Stimulated activated CD4-positive, alpha-beta T cell treated with anti-CD3 and anti-CD28 coated beads, Interleukin-1b, Interleukin-23, amount 100 ng/mL, for 48 hours (primary cell): ENCODE data around the gene ADAM11.
"Not testable (repeated sequence)": the region's sequence is repeated elsewhere in the genome, so short reads cannot be mapped to it uniquely, and the experiment has no call there.

ENCODE experiments used
- DNase-seq: peaks from one replicate; pipeline ENCODE4 v3.0.0-alpha.2; 2020

Gene ADAM11

GRCh38 chr17:44796731-44797130 is 37.9 kb downstream of the ADAM11 start:
- DNase-seq = no peak

DNA sequence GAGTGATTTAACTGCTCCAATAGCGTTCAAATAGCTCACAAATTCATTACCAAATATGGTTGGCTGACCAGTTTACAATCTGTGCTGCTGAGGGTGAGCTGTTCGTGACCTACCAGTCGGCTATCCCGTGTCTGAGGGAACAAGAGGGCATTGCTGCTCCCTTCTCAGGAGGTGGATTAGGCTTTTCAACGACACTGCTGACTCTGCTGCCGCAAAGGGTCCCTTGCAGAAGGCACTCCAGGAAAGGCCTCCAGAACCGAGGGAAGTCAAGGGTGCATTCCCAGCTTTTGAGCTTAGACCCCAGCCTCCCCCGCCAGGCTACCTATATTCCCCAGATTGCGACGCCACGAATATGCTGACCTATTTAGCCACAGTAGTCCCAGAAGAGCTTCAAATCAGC is 39.0 kb downstream of the ADAM11 start:
- DNase-seq = no peak

GRCh38 chr17:44798356-44798755 is 39.6 kb downstream of the ADAM11 start:
- DNase-seq = no peak

DNA sequence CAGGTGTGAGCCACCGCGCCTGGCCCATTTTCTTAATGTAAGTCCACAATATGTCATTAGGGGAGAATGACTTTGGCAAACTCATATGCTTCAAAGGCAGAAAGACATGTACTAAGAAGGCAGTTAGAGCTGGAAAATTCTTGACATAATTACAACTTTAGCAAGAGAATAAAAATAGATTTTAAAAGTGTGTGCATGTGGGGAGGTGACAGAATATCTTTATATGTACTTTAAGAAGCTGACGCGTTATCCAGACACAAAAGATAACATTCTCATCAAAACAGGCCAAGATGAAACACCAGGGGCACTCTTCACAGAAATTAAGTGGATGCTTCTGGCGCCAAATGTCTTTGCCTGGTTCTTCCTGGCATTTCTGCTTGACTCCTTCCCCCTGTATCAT is 43.1 kb downstream of the ADAM11 start:
- DNase-seq = no peak

DNA sequence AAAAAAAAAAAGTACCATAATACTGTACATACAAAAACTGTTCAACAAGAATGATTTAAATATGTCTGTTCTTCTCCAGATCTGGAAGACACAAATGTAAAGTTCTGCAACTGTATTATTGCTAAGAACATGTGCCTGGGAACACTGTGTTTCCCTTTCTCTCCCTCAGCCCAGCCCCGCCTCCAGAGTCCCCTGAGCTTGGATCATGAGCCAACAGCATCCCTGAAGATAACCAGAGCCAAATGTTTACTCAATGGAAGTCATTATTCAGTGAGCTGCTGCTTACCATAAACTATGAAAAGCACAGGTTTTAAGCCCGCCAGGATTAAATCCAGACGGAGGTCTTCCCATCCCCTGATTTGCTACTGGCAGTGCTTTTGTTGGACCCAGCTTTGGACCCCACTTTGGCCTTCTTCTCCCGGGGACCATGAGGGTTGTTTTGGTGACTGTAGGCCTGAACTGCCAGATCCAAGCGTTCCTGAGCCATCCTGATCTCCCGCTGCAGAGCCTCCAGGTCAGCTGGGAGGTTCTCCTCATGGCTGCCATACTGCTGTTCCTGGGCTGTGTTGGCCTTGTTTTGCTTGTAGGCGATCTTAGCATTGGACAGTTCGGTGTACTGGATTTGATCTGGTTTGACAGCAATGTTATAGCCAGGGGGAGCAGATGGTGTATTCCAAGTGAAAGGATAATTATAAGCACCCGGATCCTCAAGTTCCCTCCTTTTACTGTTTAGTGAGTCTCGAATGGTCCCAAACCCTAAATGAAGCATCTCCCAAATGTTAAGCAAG is 45.7 kb downstream of the ADAM11 start:
- DNase-seq = no peak

DNA sequence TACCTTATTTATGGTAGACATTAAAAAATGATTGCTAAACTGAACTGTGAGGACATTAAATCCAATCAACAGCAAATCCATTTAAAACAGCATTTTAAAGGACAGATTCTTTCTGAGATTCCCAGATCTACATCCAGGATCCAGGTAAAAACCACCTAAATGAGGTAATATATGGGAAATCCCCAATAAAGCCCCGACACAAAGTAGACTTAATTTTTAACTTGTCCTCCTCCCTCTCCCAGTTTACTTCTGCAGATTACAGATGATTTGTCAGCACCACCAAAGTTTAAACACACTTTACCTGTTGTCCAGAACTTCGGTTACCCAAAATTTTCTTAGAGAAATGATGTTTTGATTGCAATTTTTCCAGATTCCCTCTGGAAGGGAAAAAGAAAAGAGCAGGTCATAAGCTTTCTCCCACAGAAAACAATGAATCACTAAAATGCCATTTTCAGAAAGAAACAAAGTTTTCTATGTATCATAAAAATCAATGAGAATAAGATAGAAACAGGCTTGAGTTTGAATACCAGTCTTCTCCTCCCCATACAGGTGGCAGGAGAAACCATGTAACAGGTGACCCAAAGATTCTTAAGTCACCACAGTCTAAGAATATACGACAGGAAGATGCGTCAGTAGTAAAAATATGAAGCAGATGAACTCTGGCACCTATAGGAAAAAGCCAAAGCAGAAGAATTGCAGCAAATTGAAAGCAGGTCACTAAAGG is 48.5 kb downstream of the ADAM11 start:
- no peak for DNase-seq

DNA sequence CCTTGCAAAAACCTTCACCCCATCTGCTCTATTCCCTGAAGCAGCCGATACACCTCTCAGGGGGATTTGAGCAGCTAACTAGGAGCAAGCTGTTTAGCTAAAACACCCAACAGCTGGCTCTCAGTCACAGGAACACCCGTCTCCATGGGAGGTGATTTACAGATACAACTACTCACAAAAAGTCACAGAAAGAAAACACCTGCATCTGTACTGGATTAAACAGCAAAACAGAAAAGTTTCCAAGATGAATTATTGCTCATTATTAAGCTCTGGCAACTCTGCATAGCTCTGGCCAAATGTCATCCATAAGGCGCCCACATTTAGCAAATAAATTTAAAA is 49.0 kb downstream of the ADAM11 start:
- DNase-seq = no peak

GRCh38 chr17:44808156-44808555 is 49.4 kb downstream of the ADAM11 start:
- no peak for DNase-seq

DNA sequence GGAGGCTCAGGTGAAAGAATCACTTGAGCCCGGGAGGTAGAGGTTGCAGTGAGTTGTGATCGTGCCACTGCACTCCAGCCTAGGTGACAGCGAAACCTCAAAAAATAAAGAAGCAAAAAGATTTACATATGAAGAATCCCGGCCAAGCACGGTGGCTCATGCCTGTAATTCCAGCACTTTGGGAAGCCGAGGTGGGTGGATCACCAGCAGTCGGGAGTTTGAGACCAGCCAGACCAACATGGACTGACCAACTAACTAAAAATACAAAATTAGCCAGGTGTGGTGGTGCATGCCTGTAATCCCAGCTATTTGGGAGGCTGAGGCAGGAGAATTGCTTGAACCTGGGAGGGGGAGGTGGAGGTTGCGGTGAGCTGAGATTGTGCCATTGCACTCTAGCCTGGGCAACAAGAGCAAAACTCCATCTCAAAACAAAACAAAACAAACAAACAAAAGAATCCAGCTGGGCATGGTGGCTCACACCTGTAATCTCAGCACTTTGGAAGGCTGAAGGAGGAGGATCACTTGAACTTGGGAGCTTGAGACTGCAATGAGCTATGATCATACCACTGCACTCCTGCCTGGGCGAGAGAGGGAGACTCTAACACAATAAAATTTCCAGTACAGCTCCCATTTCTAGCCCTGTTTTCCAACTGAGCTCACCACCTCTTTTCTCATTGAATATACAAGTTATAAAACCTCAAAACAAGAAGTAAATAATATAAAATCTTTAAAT is 50.0 kb downstream of the ADAM11 start:
- DNase-seq = not testable (repeated sequence)

DNA sequence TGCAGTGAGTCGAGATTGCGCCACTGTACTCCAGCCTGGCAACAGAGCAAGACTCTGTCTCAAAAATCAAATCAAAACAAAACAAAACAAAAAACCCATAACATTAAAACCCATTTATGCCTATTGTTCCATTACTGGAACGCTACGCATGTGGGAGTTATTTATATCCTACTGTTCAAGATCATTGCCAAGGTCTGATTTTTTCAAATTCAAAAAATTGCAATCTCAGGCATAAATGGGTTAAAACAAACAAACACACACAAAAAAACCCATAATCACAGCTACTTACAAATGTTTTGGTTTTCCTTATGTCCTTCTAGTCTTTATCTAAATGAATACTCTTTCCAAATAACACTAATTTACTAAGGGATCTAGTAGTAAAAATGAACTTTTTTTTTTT is 53.5 kb downstream of the ADAM11 start:
- DNase-seq = no peak

GRCh38 chr17:44818508-44818907 is 59.7 kb downstream of the ADAM11 start:
- DNase-seq = not testable (repeated sequence)

DNA sequence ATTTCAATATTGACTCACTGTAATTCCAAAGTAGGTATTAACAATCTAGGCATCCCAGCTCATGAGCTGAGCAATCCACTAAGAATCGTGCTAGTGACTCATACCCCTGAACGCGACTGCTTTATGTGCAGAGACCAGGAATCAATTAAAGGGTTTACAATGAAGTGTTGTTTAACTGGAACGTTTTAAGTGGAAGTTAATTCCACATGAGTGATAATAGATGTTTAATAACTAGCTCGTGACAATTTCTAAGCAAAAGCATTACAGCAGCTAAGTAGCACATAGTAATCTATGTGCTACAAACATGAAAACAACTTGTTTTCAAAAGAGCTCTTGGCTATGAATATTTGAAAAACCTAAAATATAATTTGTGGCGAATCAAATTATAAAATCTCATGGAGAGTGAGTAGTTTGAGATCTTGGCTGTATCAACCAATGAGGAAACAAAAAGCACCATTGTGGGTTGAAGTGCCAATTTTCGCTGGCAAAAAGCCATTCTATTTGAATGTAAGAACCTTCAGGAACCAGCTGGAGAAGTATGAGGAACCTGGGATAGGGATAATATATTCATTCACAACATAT is 61.9 kb downstream of the ADAM11 start:
- no peak for DNase-seq

GRCh38 chr17:44825236-44825635 is 66.4 kb downstream of the ADAM11 start:
- not testable (repeated sequence) for DNase-seq

DNA sequence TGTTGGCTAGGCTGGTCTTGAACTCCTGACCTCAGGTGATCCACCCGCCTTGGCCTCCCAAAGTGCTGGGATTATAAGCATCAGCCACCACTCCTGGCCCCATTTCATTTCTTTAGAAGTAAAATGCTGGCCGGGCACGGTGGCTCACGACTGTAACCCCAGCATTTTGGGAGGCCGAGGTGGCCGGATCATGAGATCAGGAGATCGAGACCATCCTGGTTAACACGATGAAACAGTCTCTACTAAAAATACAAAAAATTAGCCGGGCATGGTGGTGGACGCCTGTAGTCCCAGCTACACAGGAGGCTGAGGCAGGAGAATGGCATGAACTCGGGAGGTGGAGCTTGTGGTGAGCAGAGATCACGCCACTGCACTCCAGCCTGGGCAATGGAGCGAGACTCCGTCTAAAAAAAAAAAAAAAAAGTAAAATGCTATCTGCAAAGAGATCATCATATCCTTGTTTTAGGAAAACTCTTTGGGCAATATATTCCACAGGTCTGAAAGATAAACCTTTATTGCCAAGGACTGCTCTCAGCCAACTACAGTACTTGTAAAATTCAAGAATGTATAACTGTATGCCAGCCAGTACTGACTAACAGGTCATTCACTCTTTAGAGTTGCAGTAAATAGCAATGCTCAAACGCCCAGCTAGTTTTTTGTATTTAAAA is 67.5 kb downstream of the ADAM11 start:
- no peak for DNase-seq

GRCh38 chr17:44827863-44828262 is 69.1 kb downstream of the ADAM11 start:
- no peak for DNase-seq

- DNase-seq = no peak
Measured at GRCh38 chr17:44828919-44829522, 70.2 kb downstream of the ADAM11 start.

- DNase-seq = no peak
Measured at GRCh38 chr17:44829523-44830358, 71.0 kb downstream of the ADAM11 start, which contains the start of gene GJC1. GJC1 (minus strand) TSS chr17:44830287; CDS start chr17:44805817, 24,470 bp downstream.

DNA sequence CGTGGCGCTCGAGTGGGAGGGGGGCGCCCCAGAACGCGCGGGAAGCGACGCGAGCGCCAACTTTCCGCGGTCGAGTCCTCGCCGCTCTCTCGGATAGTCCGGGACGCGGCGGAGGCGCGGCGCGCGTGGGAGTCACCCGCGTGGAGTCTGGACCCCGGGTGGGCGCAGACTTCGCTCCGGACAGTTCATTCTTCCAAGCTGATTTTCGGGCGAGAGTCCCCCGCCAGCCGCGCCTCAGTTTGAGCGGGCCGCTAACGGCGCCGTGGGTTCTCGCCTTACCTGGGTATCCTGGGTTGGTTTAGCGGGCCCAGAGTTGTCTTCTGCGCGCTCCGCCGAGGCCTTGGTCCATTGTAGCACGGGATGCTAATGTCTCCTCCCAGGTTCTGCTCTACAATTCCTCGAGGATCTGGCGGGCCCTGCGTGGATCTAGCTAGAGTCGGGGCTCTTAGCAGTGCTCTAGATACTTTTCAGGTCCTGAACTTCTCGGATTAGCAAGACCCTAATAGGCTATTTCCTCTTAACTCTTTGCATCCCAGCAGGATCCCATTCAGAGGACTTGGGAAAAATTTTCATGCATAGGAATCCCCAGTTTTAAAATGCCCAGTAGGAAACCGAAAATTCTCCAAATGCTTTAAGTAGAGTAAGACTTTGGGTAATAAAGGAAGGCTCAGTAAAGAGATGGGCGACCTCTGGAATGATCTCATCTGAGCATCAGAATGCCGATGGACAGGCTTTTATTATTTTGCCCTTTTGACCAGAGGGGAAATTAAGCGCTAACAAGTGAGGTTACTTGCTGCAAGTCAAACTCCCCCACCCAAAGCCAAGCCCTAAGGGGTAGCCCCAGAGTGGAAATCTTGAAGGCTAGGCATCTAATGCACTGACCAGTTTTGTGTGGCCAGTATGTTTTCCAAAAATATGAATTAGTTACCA is 71.8 kb downstream of the ADAM11 start:
- no peak for DNase-seq

DNA sequence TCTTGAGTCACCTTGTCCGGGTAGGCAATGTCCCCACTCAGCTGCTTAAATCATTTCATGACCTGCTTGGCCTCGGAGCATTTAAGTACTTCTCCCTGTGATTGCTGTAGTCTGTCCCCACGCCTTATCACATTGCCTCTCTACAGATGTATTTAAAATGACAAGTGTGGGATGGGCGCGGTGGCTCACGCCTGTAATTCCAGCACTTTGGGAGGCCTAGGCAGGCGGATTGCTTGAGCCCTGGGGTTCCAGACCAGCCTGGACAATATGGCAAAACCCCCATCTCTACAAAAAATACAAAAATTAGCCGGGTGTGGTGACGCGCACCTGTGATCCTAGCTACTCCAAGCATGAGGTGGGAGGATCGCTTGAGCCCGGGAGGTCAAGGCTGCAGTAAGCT is 72.6 kb downstream of the ADAM11 start:
- DNase-seq = no peak
